ENCODE data around the gene CNST.

DNA sequence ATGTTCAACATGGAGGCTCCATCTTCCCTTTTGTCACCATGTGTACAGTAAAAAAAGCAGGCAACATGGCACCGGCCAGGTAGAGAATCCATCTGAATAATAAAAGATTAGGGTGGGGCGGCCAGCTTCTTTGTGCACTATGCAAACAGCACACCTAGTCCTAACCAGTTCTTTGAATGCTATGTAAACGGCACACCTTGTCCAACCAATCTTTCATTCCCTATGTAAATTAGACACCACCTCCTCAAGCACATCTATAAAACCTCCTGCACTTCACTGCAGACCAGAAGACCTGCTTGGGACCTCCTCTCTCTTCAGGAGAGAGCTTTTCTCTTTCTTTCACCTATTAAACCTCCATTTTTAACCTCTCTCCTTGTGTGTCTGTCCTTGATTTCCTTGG lies 28.4 kb upstream of the CNST start:
- TF ChIP-seq, protein P1, sequence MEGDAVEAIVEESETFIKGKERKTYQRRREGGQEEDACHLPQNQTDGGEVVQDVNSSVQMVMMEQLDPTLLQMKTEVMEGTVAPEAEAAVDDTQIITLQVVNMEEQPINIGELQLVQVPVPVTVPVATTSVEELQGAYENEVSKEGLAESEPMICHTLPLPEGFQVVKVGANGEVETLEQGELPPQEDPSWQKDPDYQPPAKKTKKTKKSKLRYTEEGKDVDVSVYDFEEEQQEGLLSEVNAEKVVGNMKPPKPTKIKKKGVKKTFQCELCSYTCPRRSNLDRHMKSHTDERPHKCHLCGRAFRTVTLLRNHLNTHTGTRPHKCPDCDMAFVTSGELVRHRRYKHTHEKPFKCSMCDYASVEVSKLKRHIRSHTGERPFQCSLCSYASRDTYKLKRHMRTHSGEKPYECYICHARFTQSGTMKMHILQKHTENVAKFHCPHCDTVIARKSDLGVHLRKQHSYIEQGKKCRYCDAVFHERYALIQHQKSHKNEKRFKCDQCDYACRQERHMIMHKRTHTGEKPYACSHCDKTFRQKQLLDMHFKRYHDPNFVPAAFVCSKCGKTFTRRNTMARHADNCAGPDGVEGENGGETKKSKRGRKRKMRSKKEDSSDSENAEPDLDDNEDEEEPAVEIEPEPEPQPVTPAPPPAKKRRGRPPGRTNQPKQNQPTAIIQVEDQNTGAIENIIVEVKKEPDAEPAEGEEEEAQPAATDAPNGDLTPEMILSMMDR (IDR thresholded peaks at IDR 0.05), result no peak
- no peak for TF ChIP-seq POLR2A (IDR thresholded peaks at IDR 0.05)

Data from lower leg skin (tissue), 3 donors.